GM08714 (cell line): ENCODE data around the gene ITGB3BP.
"Not testable (repeated sequence)": the region's sequence is repeated elsewhere in the genome, so short reads cannot be mapped to it uniquely, and the experiment has no call there.

Experiments used
- H3K4me3 ChIP-seq: fragments of 200-500 bp; sonication (Bioruptor generic); 2 replicates; pipeline ENCODE4 v1.5.1; 2014; ENCODE audit warnings: mild to moderate bottlenecking, low read length, inconsistent platforms
- ZNF274 ChIP-seq: IDR thresholded peaks from 2 replicates; pipeline ENCODE4 v1.6.1; 2012; ENCODE audit warnings: mild to moderate bottlenecking, low read depth, low read length

ITGB3BP gene

DNA sequence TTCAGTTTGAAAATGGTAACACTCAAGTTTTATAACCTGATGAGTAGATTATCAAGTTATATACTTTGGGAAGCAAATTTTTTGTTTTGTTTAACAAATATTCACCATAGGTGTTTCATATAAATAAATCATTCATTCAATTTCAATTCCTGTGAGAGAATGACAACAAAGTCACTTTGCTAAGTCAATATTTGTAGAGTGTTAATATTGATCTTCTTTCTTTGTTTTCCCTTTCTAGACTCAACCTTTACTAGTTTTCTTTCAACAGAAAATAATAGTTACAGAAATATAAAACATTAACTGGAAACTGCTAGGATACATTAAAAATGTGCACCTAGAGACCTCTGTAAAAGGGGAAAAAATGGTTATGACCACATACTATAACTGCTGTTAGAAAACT is 11.4 kb upstream of the ITGB3BP start:
- no peak overlapping the region for H3K4me3 ChIP-seq

DNA sequence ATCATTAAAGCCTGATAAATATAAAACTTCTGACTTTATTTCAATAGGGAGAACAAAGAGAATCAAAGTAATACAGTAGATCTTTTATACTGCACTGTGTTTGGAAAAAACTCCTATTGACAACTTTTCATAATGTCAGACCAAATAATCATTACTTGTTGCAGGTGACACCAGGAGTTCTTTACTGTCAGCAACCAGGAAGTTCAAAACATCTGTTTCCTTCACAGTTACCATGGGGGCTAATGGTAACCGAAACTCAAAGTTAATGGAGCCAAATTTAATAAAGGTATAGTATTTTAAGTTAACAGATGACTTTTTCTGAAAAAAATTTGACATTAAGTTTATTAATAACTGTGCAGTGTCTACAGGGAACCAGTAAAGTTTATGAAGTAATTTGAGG is 10.9 kb upstream of the ITGB3BP start:
- H3K4me3 ChIP-seq = no peak overlapping the region
- TF ChIP-seq ZNF274 = no peak

More for the DNA sequence above, 11.4 kb upstream of the ITGB3BP start:
- no peak for TF ChIP-seq ZNF274

DNA sequence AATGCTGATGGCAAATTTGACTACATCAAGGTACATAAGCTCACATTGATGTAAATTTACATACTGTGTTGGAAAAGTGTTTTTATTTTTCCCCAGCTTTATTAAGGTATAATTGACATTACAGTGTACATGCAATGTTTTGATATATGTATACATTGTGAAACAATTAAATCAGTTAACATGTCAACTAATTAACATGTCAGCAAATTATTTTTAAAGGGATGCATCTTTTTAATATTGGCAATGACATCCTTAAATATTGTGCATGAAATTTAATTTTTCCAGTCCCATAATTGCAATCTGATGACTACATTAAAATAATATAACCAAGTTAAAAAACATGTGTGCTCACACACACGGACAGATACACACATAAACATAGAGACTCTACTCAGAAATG is 9.7 kb upstream of the ITGB3BP start:
- TF ChIP-seq ZNF274 = no peak
- H3K4me3 ChIP-seq = no peak overlapping the region

- peak overlapping the region; percentile 92 for H3K4me3 ChIP-seq
- TF ChIP-seq ZNF274 = no peak
Observed at GRCh38 chr1:63524201-63524600, 1.2 kb upstream of the ITGB3BP start.

DNA sequence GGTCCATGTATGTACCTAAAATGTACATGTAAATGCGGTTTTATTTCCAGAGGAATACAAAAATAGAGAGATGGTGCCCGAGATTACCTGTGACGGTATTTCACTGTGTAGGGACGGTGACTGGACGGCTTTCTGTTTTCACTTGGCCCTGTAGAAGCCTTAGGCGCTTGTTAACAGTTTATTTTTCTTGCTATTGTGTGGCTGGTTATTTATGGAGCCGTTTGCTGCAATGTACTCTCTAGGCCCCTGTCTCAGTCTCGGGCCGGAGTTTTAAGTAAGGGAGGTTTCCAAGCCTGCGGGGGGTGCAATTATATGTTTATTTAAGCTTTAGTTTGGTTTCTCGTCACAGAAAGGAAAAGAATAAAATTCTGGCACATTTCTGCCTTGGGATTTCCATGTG is 713 bp upstream of the ITGB3BP start:
- TF ChIP-seq ZNF274 = no peak
- H3K4me3 ChIP-seq = peak overlapping the region; percentile 92

DNA sequence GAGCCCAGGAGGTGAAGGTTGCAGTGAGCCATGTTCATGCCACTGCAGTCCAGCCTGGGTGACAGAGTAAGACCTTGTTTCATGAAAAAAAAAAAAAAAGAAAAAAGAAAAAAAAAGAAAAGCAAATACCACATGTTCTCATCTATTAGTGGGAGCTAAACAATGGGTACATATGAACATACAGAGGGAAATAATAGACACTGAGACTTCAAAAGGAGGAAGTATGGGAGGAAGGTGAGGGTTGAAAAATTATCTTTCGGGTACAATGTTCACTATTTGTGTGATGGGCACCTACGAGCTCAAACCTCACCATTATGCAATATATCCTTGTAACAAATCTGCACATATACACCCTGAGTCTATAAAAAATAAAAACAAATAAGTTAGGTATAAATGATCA is 6.4 kb downstream of the ITGB3BP start:
- H3K4me3 ChIP-seq = no peak overlapping the region
- no peak for TF ChIP-seq ZNF274

DNA sequence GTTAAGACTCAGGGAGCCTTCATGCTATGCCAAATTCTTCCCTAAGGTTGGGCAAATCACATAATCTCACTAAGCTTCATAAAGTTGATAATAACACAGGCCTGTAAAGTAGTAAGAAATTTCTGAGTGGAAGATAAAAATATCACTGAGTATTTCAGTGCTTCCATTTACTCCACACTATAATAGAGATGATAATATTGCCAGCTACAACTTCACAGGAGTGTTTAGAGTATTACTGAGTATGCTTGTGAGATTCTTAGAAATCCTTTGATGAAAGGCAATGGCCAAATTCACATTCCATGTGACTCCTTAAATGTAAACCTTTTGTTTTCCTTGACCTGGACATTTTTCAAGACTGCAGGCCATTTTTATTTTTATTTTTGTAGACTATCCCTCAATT is 10.4 kb downstream of the ITGB3BP start:
- no peak for TF ChIP-seq ZNF274
- H3K4me3 ChIP-seq = no peak overlapping the region

- no peak overlapping the region for H3K4me3 ChIP-seq
- TF ChIP-seq ZNF274 = no peak
Observed at GRCh38 chr1:63509718-63510117, 13.3 kb downstream of the ITGB3BP start.

DNA sequence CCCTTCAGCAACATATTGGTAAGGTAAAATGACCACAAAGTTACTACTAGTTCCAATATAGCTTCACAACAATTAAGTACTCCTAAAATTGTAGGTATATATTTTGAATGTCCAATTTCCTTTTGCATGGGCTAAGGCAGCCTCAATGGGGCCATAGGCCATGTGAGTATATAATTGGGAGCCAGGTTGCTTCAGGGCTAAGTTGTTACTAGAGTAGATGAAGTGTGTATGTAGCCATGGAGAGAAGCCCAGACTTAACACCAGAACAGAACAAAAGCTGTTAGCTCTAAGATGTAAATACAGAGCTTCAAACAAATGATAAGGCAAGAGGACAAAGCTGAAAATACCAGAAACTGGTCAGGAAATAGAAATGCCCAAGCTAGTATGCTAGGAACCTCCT is 16.2 kb downstream of the ITGB3BP start:
- TF ChIP-seq ZNF274 = no peak
- no peak overlapping the region for H3K4me3 ChIP-seq

GRCh38 chr1:63501256-63501655 is 21.8 kb downstream of the ITGB3BP start:
- no peak overlapping the region for H3K4me3 ChIP-seq
- TF ChIP-seq ZNF274 = no peak

DNA sequence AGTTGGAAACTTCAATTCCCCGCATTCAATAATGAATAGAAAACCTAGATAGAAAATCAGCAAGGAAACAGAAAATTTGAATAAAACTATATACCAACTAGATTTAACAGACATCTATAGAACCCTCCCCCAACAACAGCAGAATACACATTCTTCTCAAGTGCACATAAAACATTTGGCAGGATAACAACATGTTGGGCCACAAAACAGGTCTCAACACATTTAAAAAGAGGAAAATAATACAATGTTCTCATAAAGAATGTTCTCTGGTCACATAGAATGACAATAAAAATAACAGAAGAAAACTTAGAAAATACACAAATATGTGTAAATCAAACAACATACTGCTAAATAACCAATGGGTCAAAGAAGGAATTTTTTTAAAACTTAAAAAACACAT is 24.9 kb downstream of the ITGB3BP start:
- no peak for TF ChIP-seq ZNF274

DNA sequence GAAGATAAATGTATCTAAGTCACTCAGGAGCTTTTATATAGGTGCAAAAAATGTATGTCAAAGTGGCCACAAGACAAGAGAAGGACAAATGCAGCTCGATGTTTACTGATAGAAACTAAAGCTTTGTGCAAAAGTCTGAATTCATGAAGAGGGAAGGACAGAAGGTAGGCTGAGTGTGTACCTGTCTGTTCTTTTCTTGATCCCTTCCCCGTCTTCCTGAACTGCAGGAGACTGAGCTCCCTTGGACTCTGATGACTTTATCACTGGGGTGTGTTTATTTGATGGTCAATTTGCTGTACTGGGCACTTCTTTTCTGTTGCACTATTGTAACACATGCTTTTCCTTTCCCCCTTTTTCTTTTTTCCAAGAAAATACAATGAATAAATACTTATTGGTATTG is 25.4 kb downstream of the ITGB3BP start:
- TF ChIP-seq ZNF274 = no peak
- no peak overlapping the region for H3K4me3 ChIP-seq

More for the DNA sequence above, 24.9 kb downstream of the ITGB3BP start:
- no peak overlapping the region for H3K4me3 ChIP-seq

- TF ChIP-seq ZNF274 = no peak
- H3K4me3 ChIP-seq = no peak overlapping the region
Observed at GRCh38 chr1:63487336-63488065, 35.5 kb downstream of the ITGB3BP start.

GRCh38 chr1:63486629-63487028 is 36.4 kb downstream of the ITGB3BP start:
- H3K4me3 ChIP-seq = no peak overlapping the region
- no peak for TF ChIP-seq ZNF274

DNA sequence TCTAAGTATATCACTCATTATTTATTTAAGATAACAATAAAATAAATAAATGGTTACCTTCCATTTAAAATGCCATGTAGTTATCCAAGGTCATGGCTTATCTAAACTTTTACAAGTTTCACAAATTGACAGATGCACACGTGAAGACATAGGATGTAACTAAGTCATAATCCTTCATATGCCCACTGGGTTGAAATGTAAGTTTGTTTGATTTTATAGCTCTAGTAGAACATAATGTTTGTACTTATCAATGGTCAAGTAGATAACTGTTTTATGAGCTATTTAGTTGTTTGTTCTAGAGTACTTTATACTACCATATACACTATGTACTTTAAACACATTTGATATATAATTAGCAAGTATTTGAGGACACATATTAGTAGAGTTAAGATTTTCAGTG is 43.0 kb downstream of the ITGB3BP start:
- TF ChIP-seq ZNF274 = no peak
- no peak overlapping the region for H3K4me3 ChIP-seq

GRCh38 chr1:63475761-63476160 is 47.3 kb downstream of the ITGB3BP start:
- TF ChIP-seq ZNF274 = no peak
- no peak overlapping the region for H3K4me3 ChIP-seq

- H3K4me3 ChIP-seq = not testable (repeated sequence)
Observed at GRCh38 chr1:63468683-63469082, 54.3 kb downstream of the ITGB3BP start.
